ENCODE data around the gene LOXL1. TPM values are rescaled to one million over a fixed set of nuclear protein-coding genes. Genes with fewer than 3 reads are reported as not detected.

Gene LOXL1
- total and polyA plus RNA-seq, 9 of the 15 experiments (the other 6 are each of a cell fraction or from before 2014, with no cell fraction given) = 0.14 TPM; not detected in 8

DNA sequence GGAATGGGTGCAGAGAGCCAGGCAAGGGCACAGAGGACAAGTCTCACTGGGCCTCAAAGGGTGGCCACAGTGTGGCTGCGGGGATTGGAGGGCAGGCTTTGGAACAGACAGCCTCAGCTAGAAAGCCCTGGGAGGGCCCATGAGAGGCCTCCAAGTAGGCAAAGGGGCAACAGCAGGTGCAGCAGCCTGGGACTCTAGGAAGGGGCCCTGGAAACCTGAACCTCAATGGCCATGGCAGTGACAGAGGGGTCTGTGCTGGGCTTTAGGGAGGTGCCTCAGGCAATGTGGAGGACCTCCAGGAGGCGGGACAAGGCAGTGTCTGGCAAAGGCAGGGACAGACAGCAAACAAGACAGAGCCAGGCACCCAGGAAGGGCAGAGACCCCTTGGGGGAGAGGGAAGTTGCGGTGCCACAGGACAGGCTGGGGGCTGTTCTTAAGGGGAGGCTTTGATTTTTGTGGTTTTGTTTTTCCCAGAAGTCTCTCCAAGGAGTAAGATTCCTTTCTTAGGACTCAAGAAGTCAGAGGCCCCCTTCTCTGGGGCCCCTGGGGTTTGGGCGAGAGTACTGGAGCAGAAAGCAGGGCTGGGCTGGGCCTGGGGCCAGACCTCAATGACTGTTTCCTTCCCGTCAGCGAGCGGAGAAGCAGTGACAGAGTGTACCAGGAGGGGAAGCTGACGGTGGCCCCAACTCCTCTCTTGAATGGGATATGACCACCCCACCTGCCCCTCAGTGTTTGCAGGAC is 56.1 kb downstream of the LOXL1 start:
- H3K79me2 ChIP-seq (ENCODE audit: control insufficient read depth, insufficient read depth, low read length) = no peaks in the 10 kb centered on the region
- H3K27me3 ChIP-seq (ENCODE audit: control insufficient read depth in 2 of 2, insufficient read depth in 2 of 2, low read length in 2 of 2) = no peaks in the 10 kb centered on the region; a peak in 1 of 5 replicates
- H3K36me3 ChIP-seq (ENCODE audit: control insufficient read depth, insufficient read depth, low read length) = no peaks in the 10 kb centered on the region
- in situ Hi-C loops (cut with MboI) (no loop called here), intact Hi-C loops (cut with micrococcal nuclease) (no loop called here)
- FAIRE-seq (no peak), ATAC-seq (peak; percentile 68), DNase-seq (ENCODE audit: extremely low read depth in 1 of 4, low spot score in 3 of 4) (no peak)
- H3K9me3 ChIP-seq (replicated peaks; ENCODE audit: control insufficient read depth, insufficient read depth, low read depth, low read length) = no peaks in the 10 kb centered on the region
- no peak overlapping the region for H3K27ac ChIP-seq (ENCODE audit: extremely low read depth, low read depth, low read length)
- CTCF ChIA-PET (ENCODE audit: low intra/inter-chr PET ratio) = no interaction called here
- H4K20me1 ChIP-seq (replicated peaks; ENCODE audit: control insufficient read depth, insufficient read depth, low read length) = no peaks in the 10 kb centered on the region
- WGBS (ENCODE audit: insufficient coverage, low coverage, missing lambda C conversion rate) = 31% methylated on average over 8 of the region's 8 CpGs
- H3K9me1 ChIP-seq (ENCODE audit: control insufficient read depth, insufficient read depth, low read length) = no peaks in the 10 kb centered on the region
- peak overlapping the region in 1 of 2 experiments; percentile 36; a peak in 2 of 4 replicates for H3K9ac ChIP-seq (ENCODE audit: insufficient read depth in 1 of 2, low read depth in 2 of 2, low read length in 2 of 2)
- no TSS peak for BruUV-seq (replicated peaks)
- peaks cover 4 to 21% of the 10 kb centered on the region in 2 experiments; a peak in 4 of 5 replicates for H3K4me1 ChIP-seq (replicated peaks in 1 of 2; ENCODE audit: control insufficient read depth in 2 of 2, insufficient read depth in 2 of 2, low read length in 2 of 2)
- H2AFZ ChIP-seq (ENCODE audit: low read depth, low read length) = no peak overlapping the region
- no peak overlapping the region for H3K4me2 ChIP-seq (ENCODE audit: insufficient read depth, low read length)
- POLR2A ChIA-PET = interaction anchor here (0.5 to 0.8 kb wide), 2 partner anchors 21 to 24 kb away, joined by 5 to 6 read pairs; no protein-coding TSS in a partner anchor
- H3K4me3 ChIP-seq = no peak overlapping the region
- TF ChIP-seq, protein P1, sequence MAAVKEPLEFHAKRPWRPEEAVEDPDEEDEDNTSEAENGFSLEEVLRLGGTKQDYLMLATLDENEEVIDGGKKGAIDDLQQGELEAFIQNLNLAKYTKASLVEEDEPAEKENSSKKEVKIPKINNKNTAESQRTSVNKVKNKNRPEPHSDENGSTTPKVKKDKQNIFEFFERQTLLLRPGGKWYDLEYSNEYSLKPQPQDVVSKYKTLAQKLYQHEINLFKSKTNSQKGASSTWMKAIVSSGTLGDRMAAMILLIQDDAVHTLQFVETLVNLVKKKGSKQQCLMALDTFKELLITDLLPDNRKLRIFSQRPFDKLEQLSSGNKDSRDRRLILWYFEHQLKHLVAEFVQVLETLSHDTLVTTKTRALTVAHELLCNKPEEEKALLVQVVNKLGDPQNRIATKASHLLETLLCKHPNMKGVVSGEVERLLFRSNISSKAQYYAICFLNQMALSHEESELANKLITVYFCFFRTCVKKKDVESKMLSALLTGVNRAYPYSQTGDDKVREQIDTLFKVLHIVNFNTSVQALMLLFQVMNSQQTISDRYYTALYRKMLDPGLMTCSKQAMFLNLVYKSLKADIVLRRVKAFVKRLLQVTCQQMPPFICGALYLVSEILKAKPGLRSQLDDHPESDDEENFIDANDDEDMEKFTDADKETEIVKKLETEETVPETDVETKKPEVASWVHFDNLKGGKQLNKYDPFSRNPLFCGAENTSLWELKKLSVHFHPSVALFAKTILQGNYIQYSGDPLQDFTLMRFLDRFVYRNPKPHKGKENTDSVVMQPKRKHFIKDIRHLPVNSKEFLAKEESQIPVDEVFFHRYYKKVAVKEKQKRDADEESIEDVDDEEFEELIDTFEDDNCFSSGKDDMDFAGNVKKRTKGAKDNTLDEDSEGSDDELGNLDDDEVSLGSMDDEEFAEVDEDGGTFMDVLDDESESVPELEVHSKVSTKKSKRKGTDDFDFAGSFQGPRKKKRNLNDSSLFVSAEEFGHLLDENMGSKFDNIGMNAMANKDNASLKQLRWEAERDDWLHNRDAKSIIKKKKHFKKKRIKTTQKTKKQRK (IDR thresholded peaks at IDR 0.05; ENCODE audit: borderline replicate concordance, low read depth, low read length) = no peak
- TF ChIP-seq ZFPM2 (CRISPR knock-in tag; IDR thresholded peaks at IDR 0.05) (no peak), ZNF717 (CRISPR knock-in tag; IDR thresholded peaks at IDR 0.05) (no peak), NFE2 (IDR thresholded peaks at IDR 0.05; ENCODE audit: low read depth) (0 out of 2 replicates have a peak, but pooled peaks have one; percentile 27), POLR2G (IDR thresholded peaks at IDR 0.05; ENCODE audit: low read depth, low read length) (0 out of 2 replicates have a peak, but pooled peaks have one; percentile 16)
- TF ChIP-seq, protein P2, sequence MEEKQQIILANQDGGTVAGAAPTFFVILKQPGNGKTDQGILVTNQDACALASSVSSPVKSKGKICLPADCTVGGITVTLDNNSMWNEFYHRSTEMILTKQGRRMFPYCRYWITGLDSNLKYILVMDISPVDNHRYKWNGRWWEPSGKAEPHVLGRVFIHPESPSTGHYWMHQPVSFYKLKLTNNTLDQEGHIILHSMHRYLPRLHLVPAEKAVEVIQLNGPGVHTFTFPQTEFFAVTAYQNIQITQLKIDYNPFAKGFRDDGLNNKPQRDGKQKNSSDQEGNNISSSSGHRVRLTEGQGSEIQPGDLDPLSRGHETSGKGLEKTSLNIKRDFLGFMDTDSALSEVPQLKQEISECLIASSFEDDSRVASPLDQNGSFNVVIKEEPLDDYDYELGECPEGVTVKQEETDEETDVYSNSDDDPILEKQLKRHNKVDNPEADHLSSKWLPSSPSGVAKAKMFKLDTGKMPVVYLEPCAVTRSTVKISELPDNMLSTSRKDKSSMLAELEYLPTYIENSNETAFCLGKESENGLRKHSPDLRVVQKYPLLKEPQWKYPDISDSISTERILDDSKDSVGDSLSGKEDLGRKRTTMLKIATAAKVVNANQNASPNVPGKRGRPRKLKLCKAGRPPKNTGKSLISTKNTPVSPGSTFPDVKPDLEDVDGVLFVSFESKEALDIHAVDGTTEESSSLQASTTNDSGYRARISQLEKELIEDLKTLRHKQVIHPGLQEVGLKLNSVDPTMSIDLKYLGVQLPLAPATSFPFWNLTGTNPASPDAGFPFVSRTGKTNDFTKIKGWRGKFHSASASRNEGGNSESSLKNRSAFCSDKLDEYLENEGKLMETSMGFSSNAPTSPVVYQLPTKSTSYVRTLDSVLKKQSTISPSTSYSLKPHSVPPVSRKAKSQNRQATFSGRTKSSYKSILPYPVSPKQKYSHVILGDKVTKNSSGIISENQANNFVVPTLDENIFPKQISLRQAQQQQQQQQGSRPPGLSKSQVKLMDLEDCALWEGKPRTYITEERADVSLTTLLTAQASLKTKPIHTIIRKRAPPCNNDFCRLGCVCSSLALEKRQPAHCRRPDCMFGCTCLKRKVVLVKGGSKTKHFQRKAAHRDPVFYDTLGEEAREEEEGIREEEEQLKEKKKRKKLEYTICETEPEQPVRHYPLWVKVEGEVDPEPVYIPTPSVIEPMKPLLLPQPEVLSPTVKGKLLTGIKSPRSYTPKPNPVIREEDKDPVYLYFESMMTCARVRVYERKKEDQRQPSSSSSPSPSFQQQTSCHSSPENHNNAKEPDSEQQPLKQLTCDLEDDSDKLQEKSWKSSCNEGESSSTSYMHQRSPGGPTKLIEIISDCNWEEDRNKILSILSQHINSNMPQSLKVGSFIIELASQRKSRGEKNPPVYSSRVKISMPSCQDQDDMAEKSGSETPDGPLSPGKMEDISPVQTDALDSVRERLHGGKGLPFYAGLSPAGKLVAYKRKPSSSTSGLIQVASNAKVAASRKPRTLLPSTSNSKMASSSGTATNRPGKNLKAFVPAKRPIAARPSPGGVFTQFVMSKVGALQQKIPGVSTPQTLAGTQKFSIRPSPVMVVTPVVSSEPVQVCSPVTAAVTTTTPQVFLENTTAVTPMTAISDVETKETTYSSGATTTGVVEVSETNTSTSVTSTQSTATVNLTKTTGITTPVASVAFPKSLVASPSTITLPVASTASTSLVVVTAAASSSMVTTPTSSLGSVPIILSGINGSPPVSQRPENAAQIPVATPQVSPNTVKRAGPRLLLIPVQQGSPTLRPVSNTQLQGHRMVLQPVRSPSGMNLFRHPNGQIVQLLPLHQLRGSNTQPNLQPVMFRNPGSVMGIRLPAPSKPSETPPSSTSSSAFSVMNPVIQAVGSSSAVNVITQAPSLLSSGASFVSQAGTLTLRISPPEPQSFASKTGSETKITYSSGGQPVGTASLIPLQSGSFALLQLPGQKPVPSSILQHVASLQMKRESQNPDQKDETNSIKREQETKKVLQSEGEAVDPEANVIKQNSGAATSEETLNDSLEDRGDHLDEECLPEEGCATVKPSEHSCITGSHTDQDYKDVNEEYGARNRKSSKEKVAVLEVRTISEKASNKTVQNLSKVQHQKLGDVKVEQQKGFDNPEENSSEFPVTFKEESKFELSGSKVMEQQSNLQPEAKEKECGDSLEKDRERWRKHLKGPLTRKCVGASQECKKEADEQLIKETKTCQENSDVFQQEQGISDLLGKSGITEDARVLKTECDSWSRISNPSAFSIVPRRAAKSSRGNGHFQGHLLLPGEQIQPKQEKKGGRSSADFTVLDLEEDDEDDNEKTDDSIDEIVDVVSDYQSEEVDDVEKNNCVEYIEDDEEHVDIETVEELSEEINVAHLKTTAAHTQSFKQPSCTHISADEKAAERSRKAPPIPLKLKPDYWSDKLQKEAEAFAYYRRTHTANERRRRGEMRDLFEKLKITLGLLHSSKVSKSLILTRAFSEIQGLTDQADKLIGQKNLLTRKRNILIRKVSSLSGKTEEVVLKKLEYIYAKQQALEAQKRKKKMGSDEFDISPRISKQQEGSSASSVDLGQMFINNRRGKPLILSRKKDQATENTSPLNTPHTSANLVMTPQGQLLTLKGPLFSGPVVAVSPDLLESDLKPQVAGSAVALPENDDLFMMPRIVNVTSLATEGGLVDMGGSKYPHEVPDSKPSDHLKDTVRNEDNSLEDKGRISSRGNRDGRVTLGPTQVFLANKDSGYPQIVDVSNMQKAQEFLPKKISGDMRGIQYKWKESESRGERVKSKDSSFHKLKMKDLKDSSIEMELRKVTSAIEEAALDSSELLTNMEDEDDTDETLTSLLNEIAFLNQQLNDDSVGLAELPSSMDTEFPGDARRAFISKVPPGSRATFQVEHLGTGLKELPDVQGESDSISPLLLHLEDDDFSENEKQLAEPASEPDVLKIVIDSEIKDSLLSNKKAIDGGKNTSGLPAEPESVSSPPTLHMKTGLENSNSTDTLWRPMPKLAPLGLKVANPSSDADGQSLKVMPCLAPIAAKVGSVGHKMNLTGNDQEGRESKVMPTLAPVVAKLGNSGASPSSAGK (IDR thresholded peaks at IDR 0.05) = no peak

All from K562 (cell line).